Keratinocyte (primary cell): Measurements from ENCODE around the gene CCDC69. TPM values are rescaled to one million over a fixed set of nuclear protein-coding genes. Genes with fewer than 3 reads are reported as not detected.

ENCODE experiments used
- DNase-seq: peaks from one replicate; pipeline ENCODE4 v3.0.0-alpha.2; 2011; ENCODE audit warnings: low read depth, missing footprints, low spot score
- FAIRE-seq: peaks from 2 replicates; lab custom pipeline; 2011; peaks lifted over from hg19 to GRCh38; lab: Jason Lieb, UNC
- H2AFZ ChIP-seq: 2 replicates; pipeline ENCODE4 v1.6.0; 2012; ENCODE audit warnings: low read length, control low read depth, inconsistent platforms; ENCODE audit not compliant: control insufficient read depth
- H3K27ac ChIP-seq: 2 replicates; pipeline ENCODE4 v1.5.1; 2011; ENCODE audit warnings: low read length; ENCODE audit not compliant: control insufficient read depth, insufficient read depth
- H3K27me3 ChIP-seq: 3 replicates; pipeline ENCODE4 v1.6.0; 2011; ENCODE audit warnings: low read length; ENCODE audit not compliant: control insufficient read depth, insufficient read depth; ENCODE audit errors: extremely low read depth
- H3K36me3 ChIP-seq, 2 experiments: 2 replicates in 1 of 2; 3 replicates in 1 of 2; pipeline ENCODE4 v1.5.1; 2011; ENCODE audit warnings: low read length in 2 of 2, mild to moderate bottlenecking in 1 of 2; ENCODE audit not compliant: control insufficient read depth in 2 of 2, insufficient read depth in 2 of 2; ENCODE audit errors: extremely low read depth in 1 of 2
- H3K4me1 ChIP-seq: 3 replicates; pipeline ENCODE4 v1.5.1; 2011; ENCODE audit warnings: low read length; ENCODE audit not compliant: control insufficient read depth, insufficient read depth; ENCODE audit errors: extremely low read depth
- H3K4me2 ChIP-seq: 3 replicates; pipeline ENCODE4 v1.6.0; 2011; ENCODE audit warnings: low read depth, low read length; ENCODE audit not compliant: control insufficient read depth, insufficient read depth; ENCODE audit errors: extremely low read depth
- H3K4me3 ChIP-seq, 3 experiments: fragments of 200-600 bp in 1 of 3; sonication (generic) in 1 of 3; 2 replicates in 2 of 3; 3 replicates in 1 of 3; pipeline ENCODE4 v1.5.1; 2011 to 2016; ENCODE audit warnings: low read length in 3 of 3, mild to moderate bottlenecking in 3 of 3, control low read depth in 2 of 3, inconsistent platforms in 1 of 3, low read depth in 1 of 3, mixed read lengths in 1 of 3, mixed run types in 1 of 3, moderate library complexity in 1 of 3; ENCODE audit not compliant: control insufficient read depth in 2 of 3, insufficient read depth in 2 of 3; ENCODE audit errors: extremely low read depth in 1 of 3
- H3K79me2 ChIP-seq: 2 replicates; pipeline ENCODE4 v1.6.0; 2012; ENCODE audit warnings: low read length; ENCODE audit not compliant: control insufficient read depth, insufficient read depth
- H3K9ac ChIP-seq: 3 replicates; pipeline ENCODE4 v1.6.0; 2011; ENCODE audit warnings: low read length; ENCODE audit not compliant: control insufficient read depth, insufficient read depth; ENCODE audit errors: extremely low read depth
- H3K9me1 ChIP-seq: 3 replicates; pipeline ENCODE4 v1.6.0; 2011; ENCODE audit warnings: low read length; ENCODE audit not compliant: control insufficient read depth, insufficient read depth; ENCODE audit errors: extremely low read depth
- H3K9me3 ChIP-seq: 2 replicates; pipeline ENCODE4 v1.5.1; 2012; ENCODE audit warnings: low read depth, low read length; ENCODE audit not compliant: control insufficient read depth
- H4K20me1 ChIP-seq: 3 replicates; pipeline ENCODE4 v1.6.0; 2011; ENCODE audit warnings: low read length; ENCODE audit not compliant: control insufficient read depth, insufficient read depth; ENCODE audit errors: extremely low read depth
- CTCF ChIP-seq, 3 experiments: IDR thresholded peaks in 1 of 3; conservative IDR thresholded peaks in 1 of 3; optimal IDR thresholded peaks in 1 of 3; 2 replicates in 2 of 3; 3 replicates in 1 of 3; pipeline versions ENCODE3 to v1.5.1; 2011; ENCODE audit warnings: low read length in 3 of 3, mild to moderate bottlenecking in 3 of 3, moderate library complexity in 2 of 3, control low read depth in 1 of 3, inconsistent platforms in 1 of 3; ENCODE audit not compliant: insufficient read depth in 2 of 3; ENCODE audit errors: extremely low read depth in 1 of 3
- EZH2 ChIP-seq: IDR thresholded peaks from one replicate; pipeline ENCODE4 v1.6.1; 2012; ENCODE audit warnings: inconsistent platforms, mild to moderate bottlenecking, low read length, moderate library complexity
- dilution Hi-C: fragments of 300-500 bp; cut with MboI; formaldehyde crosslinking; loops from one replicate; pipeline ENCODE4 v1.7.0; 2020; ENCODE audit warnings: low sequenced_read_pairs; ENCODE audit not compliant: extremely low pct_ligation_motif_present
- polyA plus RNA-seq, 5 experiments: library from polyadenylated mRNA; depleted of rRNA in 3 of 5; stranded (reverse) in 3 of 5; stranded (forward) in 1 of 5; unstranded in 1 of 5; fragments of >200 nt; gene quantifications; 1 replicate in 1 of 5; 2 replicates in 3 of 5; 3 replicates in 1 of 5; pipeline versions ENCODE4 v1.2.1 to v1.2.3, GENCODE V29; 2011 to 2012; ENCODE audit warnings: missing spikeins in 2 of 5, low read depth in 1 of 5, low replicate concordance in 1 of 5

Gene CCDC69
- polyA plus RNA-seq, 1 donor (not counting 4 experiments of a cell fraction or from before 2014, with no cell fraction given): 4.1 TPM

GRCh38 chr5:151270599-151270998, 46.7 kb upstream of the CCDC69 start:
- Histone ChIP-seq H3K4me2 (no peak overlapping the region), H4K20me1 (no peaks in the 10 kb centered on the region), H3K79me2 (peaks cover under 1% of the 10 kb centered on the region), H3K36me3 (peaks cover 24 to 28% of the 10 kb centered on the region in 2 experiments), H2AFZ (no peak overlapping the region), H3K9me3 (no peaks in the 10 kb centered on the region), H3K27me3 (no peaks in the 10 kb centered on the region), H3K27ac (no peak overlapping the region), H3K4me3 (no peak overlapping the region), H3K4me1 (peaks cover 5% of the 10 kb centered on the region), H3K9ac (no peak overlapping the region), H3K9me1 (no peaks in the 10 kb centered on the region)
- DNase-seq (no peak), FAIRE-seq (peak; percentile 29)
- dilution Hi-C loops: no loop called here
- TF ChIP-seq EZH2: no peak
- no peak for TF ChIP-seq CTCF (optimal IDR thresholded peaks at IDR 0.05 in 1 of 3, IDR thresholded peaks at IDR 0.05 in 1 of 3, conservative IDR thresholded peaks at IDR 0.05 in 1 of 3; ENCODE audit: extremely low read depth in 1 of 3, insufficient read depth in 2 of 3, low read length in 3 of 3)

- Histone ChIP-seq H3K9me3 (no peaks in the 10 kb centered on the region), H4K20me1 (no peaks in the 10 kb centered on the region), H3K79me2 (peaks cover 7% of the 10 kb centered on the region), H3K27ac (no peak overlapping the region), H3K4me2 (no peak overlapping the region), H3K36me3 (peaks cover 30 to 31% of the 10 kb centered on the region in 2 experiments), H3K9ac (no peak overlapping the region), H2AFZ (no peak overlapping the region), H3K27me3 (no peaks in the 10 kb centered on the region), H3K4me3 (no peak overlapping the region), H3K9me1 (no peaks in the 10 kb centered on the region), H3K4me1 (peaks cover 24% of the 10 kb centered on the region)
- FAIRE-seq (no peak), DNase-seq (no peak)
- dilution Hi-C loops: no loop called here
- TF ChIP-seq CTCF (optimal IDR thresholded peaks at IDR 0.05 in 1 of 3, IDR thresholded peaks at IDR 0.05 in 1 of 3, conservative IDR thresholded peaks at IDR 0.05 in 1 of 3; ENCODE audit: extremely low read depth in 1 of 3, insufficient read depth in 2 of 3, low read length in 3 of 3) (no peak), EZH2 (no peak)
Observed at GRCh38 chr5:151267491-151268260, 43.8 kb upstream of the CCDC69 start.
